Colonic mucosa (tissue), 4 donors: ENCODE results near the gene ERBIN. TPM values are rescaled to one million over a fixed set of nuclear protein-coding genes. Genes with fewer than 3 reads are reported as not detected.
"Not testable (repeated sequence)": the region's sequence is repeated elsewhere in the genome, so short reads cannot be mapped to it uniquely, and the experiment has no call there.

Experiments used
- DNase-seq: peaks from one replicate; pipeline ENCODE4 v3.0.0-alpha.2; 2020
- H3K27ac ChIP-seq: fragments of 200-600 bp; one replicate; pipeline ENCODE4 v1.8.0; 2021
- H3K27me3 ChIP-seq: fragments of 200-600 bp; one replicate; pipeline ENCODE4 v1.8.0; 2021
- H3K36me3 ChIP-seq: fragments of 200-600 bp; one replicate; pipeline ENCODE4 v1.8.0; 2021
- H3K4me1 ChIP-seq: fragments of 200-600 bp; one replicate; pipeline ENCODE4 v1.8.0; 2021; ENCODE audit warnings: mild to moderate bottlenecking
- H3K4me3 ChIP-seq: fragments of 200-600 bp; one replicate; pipeline ENCODE4 v1.8.0; 2021
- H3K9ac ChIP-seq, 2 donors: one replicate each; pipeline ENCODE4 v1.7.0; 2013; ENCODE audit warnings: control low read depth in 2 of 2, low read depth in 2 of 2, low read length in 2 of 2
- H3K9me3 ChIP-seq: fragments of 200-600 bp; one replicate; pipeline ENCODE4 v1.8.0; 2021
- intact Hi-C: fragments of 100-400 bp; cut with DNase I; formaldehyde crosslinking; loops from one replicate; pipeline ENCODE4 v1.14.1; 2022
- total RNA-seq, 2 donors: library from RNA; stranded (reverse); fragmentation: NEBNext Ultra II Directional in 1 of 2; extraction: Animal tissue kit (Norgen Biotek cat#: 25700) in 1 of 2; gene quantifications; one replicate each; pipeline ENCODE4 v1.2.1, GENCODE V29; 2021
- TF ChIP-seq, protein P1 (sequence below): fragments of 200-600 bp; IDR thresholded peaks from one replicate; pipeline ENCODE4 v1.8.0; 2022; ENCODE audit warnings: antibody characterized with exemption, mild to moderate bottlenecking
- donor health status: healthy.
- donor health status: DM: no; HTN: no; CAD: no.
- donor health status: DM: no; HTN: no; CAD: no.

ERBIN gene
- total RNA-seq, 2 donors from 2014 or later: 69.3 to 110 TPM

DNA sequence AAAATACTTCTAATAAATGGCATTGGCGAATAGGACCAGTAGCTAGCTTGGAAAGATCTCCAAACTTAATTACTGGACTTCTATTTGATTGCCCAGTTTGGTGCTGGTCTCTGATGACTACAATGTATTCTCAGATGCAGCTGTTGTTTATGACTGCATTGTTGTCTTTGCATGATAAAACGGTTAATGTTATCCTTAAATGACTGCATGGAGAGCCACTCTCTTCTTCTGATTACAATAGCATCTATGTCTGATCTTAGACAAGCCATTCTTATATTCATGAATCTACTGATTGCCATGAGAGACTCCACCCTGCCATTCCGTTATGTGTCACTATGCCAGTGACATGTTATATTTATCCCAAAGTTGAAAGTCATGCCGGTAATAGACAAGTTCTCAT lies 42.9 kb upstream of the ERBIN start:
- no peak overlapping the region for H3K4me3 ChIP-seq
- H3K27me3 ChIP-seq: peaks cover 43% of the 10 kb centered on the region
- DNase-seq: no peak
- H3K36me3 ChIP-seq: no peaks in the 10 kb centered on the region
- H3K9me3 ChIP-seq: no peaks in the 10 kb centered on the region
- no peak overlapping the region for H3K9ac ChIP-seq
- H3K4me1 ChIP-seq: no peaks in the 10 kb centered on the region
- intact Hi-C loops: no loop called here
- no peak overlapping the region for H3K27ac ChIP-seq
- TF ChIP-seq, protein P1, sequence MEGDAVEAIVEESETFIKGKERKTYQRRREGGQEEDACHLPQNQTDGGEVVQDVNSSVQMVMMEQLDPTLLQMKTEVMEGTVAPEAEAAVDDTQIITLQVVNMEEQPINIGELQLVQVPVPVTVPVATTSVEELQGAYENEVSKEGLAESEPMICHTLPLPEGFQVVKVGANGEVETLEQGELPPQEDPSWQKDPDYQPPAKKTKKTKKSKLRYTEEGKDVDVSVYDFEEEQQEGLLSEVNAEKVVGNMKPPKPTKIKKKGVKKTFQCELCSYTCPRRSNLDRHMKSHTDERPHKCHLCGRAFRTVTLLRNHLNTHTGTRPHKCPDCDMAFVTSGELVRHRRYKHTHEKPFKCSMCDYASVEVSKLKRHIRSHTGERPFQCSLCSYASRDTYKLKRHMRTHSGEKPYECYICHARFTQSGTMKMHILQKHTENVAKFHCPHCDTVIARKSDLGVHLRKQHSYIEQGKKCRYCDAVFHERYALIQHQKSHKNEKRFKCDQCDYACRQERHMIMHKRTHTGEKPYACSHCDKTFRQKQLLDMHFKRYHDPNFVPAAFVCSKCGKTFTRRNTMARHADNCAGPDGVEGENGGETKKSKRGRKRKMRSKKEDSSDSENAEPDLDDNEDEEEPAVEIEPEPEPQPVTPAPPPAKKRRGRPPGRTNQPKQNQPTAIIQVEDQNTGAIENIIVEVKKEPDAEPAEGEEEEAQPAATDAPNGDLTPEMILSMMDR: no peak

DNA sequence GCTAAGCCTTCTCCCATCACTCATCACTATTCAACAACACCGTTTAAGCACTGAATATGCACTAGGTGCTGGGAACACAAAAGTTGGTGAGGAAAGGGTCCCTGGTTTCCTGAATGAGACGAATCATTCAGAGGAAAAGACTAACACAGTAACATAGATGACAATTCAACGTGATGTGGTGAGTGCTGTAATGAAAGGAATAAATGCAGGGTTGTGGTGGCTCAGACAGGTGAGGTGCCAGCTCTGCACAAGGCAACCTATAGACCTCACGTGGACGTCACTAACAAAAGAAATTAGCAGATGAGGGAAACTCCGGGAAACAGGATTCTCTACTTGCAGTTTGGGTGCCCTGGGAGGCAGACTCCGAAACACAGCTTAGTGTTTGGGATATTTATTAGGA lies 40.0 kb upstream of the ERBIN start:
- DNase-seq: no peak
- Histone ChIP-seq H3K27me3 (peaks cover 46% of the 10 kb centered on the region), H3K27ac (no peak overlapping the region), H3K4me1 (no peaks in the 10 kb centered on the region), H3K9me3 (no peaks in the 10 kb centered on the region), H3K9ac (no peak overlapping the region), H3K36me3 (no peaks in the 10 kb centered on the region), H3K4me3 (no peak overlapping the region)
- TF ChIP-seq, protein P1: no peak
- intact Hi-C loops: no loop called here

DNA sequence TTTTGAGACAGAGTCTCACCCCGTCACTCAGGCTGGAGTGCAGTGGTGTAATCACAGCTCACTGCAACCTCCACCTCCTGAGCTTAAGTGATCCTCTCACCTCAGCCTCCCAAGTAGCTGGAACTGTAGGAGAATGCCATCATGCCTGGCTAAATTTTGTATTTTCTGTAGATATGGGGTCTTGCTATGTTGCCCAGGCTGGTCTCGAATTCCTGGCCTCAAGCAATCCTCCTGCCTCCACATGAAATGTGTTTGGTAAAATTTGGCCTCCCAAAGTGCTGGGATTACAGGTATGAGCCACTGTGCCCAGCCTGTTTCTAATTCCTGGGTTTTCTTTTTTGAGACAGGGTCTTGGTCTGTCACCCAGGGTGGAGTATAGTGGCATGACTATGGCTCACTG lies 34.4 kb upstream of the ERBIN start:
- H3K27ac ChIP-seq, H3K9me3 ChIP-seq, intact Hi-C loops, DNase-seq, H3K9ac ChIP-seq, H3K4me3 ChIP-seq, H3K4me1 ChIP-seq, H3K36me3 ChIP-seq: not testable (repeated sequence)
- H3K27me3 ChIP-seq: peaks cover 15% of the 10 kb centered on the region

DNA sequence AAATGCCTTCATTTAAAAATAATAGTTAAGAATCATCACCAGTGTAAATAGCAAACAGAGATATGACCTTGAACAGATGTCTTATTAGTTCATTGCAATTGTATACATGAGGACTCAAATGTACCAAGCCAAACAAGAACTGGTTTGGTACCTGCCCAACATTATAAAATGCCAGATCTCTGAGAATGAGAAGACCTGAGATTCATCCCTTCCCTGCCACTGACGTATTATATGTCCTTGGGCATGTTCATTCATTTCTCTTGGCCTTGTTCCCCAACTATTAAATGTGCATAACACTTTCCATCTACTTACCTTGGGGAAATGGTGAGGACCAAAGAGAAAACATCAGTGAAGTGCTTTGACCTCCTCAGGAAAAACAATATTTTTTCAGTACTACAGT lies 33.6 kb upstream of the ERBIN start:
- Histone ChIP-seq H3K9me3 (no peaks in the 10 kb centered on the region), H3K36me3 (no peaks in the 10 kb centered on the region), H3K4me1 (no peaks in the 10 kb centered on the region), H3K27me3 (peaks cover 9% of the 10 kb centered on the region), H3K9ac (no peak overlapping the region), H3K27ac (no peak overlapping the region), H3K4me3 (no peak overlapping the region)
- no peak for DNase-seq
- TF ChIP-seq, protein P1: no peak
- intact Hi-C loops: no loop called here

DNA sequence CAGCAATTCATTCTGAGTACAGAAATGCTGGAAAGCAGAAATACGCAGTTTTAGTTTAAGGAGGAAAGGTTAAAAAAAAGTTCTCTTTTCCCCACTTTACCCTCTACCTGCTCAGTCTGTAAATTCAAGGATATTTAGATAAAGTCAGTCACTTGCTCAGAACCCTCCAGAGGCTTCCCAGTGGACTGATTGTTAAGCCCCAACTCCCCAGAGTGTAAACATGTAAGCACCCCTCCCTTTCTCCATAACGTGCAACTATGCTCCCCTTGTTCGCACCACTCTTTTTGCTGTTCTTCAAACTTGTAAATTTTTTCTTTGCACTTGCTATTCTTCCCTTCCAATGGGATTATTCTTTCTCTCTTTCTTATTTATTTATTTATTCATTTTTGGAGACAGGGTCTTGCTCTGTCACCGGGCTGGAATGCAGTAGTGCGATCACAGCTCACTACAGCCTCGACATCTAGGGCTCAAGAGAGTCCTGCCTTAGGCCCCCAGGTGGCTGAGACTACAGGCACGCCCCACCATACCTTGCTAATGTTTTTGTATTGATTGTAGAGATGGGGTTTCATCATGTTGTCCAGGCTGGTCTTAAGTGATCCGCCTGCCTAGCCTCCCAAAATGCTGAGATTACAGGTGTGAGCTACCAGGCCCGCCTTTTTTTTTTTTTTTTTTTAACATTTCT lies 32.5 kb upstream of the ERBIN start:
- TF ChIP-seq, protein P1: no peak
- Histone ChIP-seq H3K27ac (no peak overlapping the region), H3K27me3 (peaks cover 8% of the 10 kb centered on the region), H3K36me3 (no peaks in the 10 kb centered on the region), H3K4me1 (no peaks in the 10 kb centered on the region), H3K9ac (no peak overlapping the region), H3K9me3 (no peaks in the 10 kb centered on the region), H3K4me3 (no peak overlapping the region)
- DNase-seq: no peak
- intact Hi-C loops: no loop called here

DNA sequence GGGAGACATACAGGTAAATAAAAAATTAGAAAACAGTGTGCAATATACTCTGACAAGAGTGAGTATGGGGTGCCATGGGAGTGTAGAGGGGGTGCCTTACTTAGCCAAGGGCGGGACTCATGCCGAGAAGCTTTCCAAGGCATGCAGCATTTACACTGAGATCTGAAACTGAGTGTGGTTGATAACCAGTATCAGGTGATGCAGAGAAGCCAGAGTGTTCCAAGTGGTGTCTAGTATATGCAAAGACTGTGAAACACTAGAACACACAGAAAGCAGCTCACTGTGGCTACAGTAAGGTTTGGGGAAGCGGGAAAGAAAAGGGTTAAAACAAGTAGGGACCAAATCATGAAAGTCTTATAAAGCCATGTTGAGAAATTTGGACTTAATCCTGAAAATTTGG lies 30.5 kb upstream of the ERBIN start:
- intact Hi-C loops: no loop called here
- no peak for DNase-seq
- no peak overlapping the region for H3K27ac ChIP-seq
- H3K9me3 ChIP-seq: no peaks in the 10 kb centered on the region
- no peaks in the 10 kb centered on the region for H3K36me3 ChIP-seq
- no peaks in the 10 kb centered on the region for H3K27me3 ChIP-seq
- no peaks in the 10 kb centered on the region for H3K4me1 ChIP-seq
- no peak overlapping the region for H3K4me3 ChIP-seq
- TF ChIP-seq, protein P1: no peak
- no peak overlapping the region for H3K9ac ChIP-seq
